Activated naive CD4-positive, alpha-beta T cell treated with anti-CD3 and anti-CD28 coated beads, Interleukin-2, amount 50 U/mL, for 24 hours (primary cell): ENCODE results near the gene PDZD8.
"Not testable (repeated sequence)": the region's sequence is repeated elsewhere in the genome, so short reads cannot be mapped to it uniquely, and the experiment has no call there.

Experiments
- H3K27ac Mint-ChIP-seq: one replicate; pipeline ENCODE4 v1.8.0; 2021; ENCODE audit warnings: mild to moderate bottlenecking, mixed read lengths
- H3K27me3 Mint-ChIP-seq: one replicate; pipeline ENCODE4 v1.8.0; 2021; ENCODE audit warnings: mixed read lengths
- H3K36me3 Mint-ChIP-seq: one replicate; pipeline ENCODE4 v1.8.0; 2021; ENCODE audit warnings: mixed read lengths
- H3K4me1 Mint-ChIP-seq: one replicate; pipeline ENCODE4 v1.8.0; 2021; ENCODE audit warnings: mixed read lengths
- H3K4me3 Mint-ChIP-seq: one replicate; pipeline ENCODE4 v1.8.0; 2021; ENCODE audit warnings: mild to moderate bottlenecking, mixed read lengths
- H3K9me3 Mint-ChIP-seq: one replicate; pipeline ENCODE4 v1.8.0; 2021; ENCODE audit warnings: mixed read lengths

PDZD8 gene

DNA sequence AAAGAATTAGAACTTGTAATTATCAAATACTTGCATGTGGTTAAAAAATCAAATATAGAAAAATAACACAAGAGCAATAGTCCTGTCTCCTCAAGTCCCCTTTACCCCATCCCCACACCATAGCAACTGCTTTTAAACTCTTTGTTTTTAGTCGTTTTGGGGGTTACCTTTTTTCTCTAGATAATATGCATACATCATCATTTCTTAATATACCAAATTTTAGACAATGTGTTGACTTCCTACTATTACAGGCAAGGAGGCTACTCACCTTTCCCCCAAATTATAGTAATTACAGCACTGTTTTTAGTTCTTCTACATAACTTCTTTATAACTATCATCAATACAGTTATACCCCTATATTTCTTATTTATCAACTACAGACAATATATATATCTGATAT is 77.0 kb downstream of the PDZD8 start:
- no peaks in the 10 kb centered on the region for H3K27me3 Mint-ChIP-seq
- peaks cover 28% of the 10 kb centered on the region for H3K4me1 Mint-ChIP-seq
- no peaks in the 10 kb centered on the region for H3K9me3 Mint-ChIP-seq
- H3K27ac Mint-ChIP-seq, result no peak overlapping the region
- no peak overlapping the region for H3K4me3 Mint-ChIP-seq
- H3K36me3 Mint-ChIP-seq, result peaks cover 27% of the 10 kb centered on the region

DNA sequence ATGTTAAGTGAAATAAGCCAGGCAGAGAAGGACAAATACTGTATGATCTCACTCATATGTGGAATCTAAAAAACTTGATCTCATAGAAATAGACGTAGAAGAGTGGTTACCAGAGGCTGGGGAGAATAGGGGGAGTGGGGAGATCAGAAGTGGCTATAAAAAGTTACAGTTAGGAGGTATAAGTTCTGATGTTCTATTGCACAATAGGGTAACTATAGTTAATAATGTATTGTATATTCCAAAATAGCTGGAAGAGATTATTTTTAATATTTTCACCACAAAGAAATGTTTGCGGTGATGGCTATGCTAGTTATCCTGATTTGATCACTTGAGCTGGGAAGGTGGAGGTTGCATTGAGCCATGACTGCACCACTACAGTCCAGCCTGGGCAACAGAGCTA is 80.5 kb downstream of the PDZD8 start:
- H3K4me3 Mint-ChIP-seq, result no peak overlapping the region
- H3K9me3 Mint-ChIP-seq, result no peaks in the 10 kb centered on the region
- no peaks in the 10 kb centered on the region for H3K27me3 Mint-ChIP-seq
- H3K36me3 Mint-ChIP-seq, result peaks cover 14% of the 10 kb centered on the region
- H3K27ac Mint-ChIP-seq, result no peak overlapping the region
- H3K4me1 Mint-ChIP-seq, result peaks cover 25% of the 10 kb centered on the region

DNA sequence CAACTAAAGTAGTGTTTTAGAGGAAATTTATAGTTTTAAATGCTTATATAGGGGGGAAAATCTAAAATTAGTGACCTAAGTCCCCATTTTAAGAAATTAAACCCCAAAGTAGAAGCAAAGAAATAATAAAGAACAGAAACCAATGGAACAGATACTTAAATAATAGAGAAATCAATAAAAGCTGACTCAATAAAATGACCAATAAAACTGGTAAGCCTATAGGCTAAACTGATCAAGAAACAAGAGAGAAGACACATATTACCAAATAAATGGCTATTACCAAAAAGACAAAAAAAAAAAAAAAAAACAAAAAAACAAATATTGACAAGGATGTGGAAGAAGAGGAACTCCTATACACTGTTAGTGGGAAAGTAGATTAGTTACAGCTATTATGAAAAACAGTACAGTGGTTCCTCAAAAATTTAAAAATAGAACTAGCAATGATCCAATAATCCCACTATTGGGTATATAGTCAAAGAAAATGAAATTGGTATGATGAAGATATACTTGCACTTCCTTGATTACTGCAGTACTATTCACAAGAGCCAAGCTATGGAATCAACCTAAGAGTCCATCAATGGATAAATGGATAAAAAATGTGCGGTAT is 81.1 kb downstream of the PDZD8 start:
- peaks cover 21% of the 10 kb centered on the region for H3K4me1 Mint-ChIP-seq
- peaks cover 10% of the 10 kb centered on the region for H3K36me3 Mint-ChIP-seq
- no peak overlapping the region for H3K4me3 Mint-ChIP-seq
- no peaks in the 10 kb centered on the region for H3K9me3 Mint-ChIP-seq
- H3K27ac Mint-ChIP-seq, result no peak overlapping the region
- H3K27me3 Mint-ChIP-seq, result no peaks in the 10 kb centered on the region

DNA sequence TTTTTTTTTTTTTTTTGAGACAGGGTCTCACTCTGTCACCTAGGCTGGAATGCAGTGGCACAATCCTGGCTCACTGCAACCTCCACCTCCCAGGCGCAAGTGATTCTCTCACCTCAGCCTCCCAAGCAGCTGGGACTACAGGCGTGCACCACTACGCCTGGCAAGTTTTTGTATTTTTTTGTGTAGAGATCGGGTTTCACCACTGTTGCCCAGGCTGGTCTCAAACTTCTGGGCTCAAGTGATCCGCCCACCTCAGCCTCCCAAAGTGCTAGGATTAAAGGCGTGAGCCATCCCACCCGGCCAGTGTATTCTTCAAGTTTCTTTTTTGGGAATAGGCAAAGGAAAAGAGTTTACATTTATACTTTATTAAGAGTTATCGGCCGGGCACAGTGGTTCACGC is 84.4 kb downstream of the PDZD8 start:
- H3K36me3 Mint-ChIP-seq, H3K4me3 Mint-ChIP-seq, H3K9me3 Mint-ChIP-seq, H3K27ac Mint-ChIP-seq, H3K27me3 Mint-ChIP-seq: not testable (repeated sequence)
- H3K4me1 Mint-ChIP-seq, result peaks cover 13% of the 10 kb centered on the region

DNA sequence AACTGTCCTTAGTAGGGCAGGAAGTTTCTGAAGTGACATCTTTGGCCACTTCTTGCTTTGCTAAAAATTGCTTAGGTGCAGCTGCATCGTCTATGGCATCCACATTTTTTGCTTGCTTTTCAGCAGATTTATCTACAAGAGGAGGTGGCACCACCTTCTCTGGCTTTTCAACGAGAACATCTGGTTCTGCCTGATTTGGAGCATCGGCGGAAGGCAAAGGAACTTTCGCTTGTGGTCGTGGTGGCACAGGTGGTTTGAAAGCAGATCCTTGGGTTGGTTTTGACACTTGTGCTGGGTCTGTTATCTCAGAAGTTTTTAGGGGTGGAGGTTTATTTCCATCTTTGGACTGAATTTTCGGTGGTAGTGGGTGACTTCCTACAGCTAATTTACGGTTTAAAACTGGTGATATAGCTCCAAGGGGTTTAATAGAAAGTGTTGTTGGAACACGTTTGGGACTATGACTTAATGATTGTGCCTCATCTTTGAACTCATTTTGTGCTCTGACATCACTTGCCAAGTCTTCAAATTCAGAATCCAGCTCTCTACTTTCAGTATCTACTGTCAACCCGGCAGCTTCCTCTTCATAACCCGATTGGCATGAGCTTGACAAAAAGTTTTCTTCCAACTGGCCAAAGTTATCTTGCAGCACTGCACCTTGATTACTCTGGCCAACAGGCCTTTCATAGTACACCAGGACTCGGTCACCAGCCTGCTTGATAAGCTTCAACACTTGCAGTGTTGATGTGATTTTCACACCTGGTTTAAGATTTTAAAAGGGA is 90.3 kb downstream of the PDZD8 start:
- Mint-ChIP-seq H3K4me1 (no peaks in the 10 kb centered on the region), H3K27ac (no peak overlapping the region), H3K9me3 (no peaks in the 10 kb centered on the region), H3K27me3 (no peaks in the 10 kb centered on the region), H3K36me3 (peaks cover 21% of the 10 kb centered on the region), H3K4me3 (no peak overlapping the region)

DNA sequence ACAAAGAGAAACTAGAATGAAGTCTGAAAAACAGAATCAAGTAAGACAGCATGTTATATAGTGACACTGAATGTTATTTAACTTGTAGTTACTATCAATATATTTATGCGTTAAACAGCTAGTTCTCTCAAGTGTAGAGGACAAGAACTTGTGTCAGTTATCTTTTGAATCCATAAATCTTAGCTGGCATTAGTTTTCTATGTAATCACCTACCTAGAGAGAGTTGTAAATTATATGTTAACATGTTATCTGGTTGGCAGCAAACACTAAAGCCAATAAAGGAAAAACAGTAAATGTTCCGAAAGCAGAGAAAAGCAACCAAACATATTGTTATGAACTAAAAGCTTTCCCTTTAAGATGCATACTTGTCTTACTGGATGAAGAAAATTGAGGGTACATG is 97.6 kb downstream of the PDZD8 start:
- peaks cover 2% of the 10 kb centered on the region for H3K36me3 Mint-ChIP-seq
- H3K4me3 Mint-ChIP-seq, result no peak overlapping the region
- no peaks in the 10 kb centered on the region for H3K9me3 Mint-ChIP-seq
- no peak overlapping the region for H3K27ac Mint-ChIP-seq
- H3K27me3 Mint-ChIP-seq, result no peaks in the 10 kb centered on the region
- no peaks in the 10 kb centered on the region for H3K4me1 Mint-ChIP-seq

DNA sequence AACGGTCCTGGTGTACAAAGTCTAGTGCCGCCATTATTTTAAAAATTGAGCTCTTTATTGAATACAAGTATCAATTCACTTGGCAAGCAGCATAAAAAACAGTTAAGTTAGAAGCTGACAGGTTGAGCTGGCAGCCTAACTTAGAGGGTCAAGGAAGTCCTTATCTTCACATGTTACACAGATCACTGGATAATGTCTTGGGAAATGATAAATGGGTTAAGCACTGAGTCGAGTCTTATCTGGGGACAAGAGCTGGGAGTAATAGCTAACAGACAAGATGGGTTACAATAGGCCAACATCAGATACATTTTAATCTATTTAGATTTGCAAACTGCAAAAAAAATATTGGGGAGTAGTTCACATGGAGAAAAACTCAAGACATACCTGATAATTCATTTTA is 100.1 kb downstream of the PDZD8 start:
- no peaks in the 10 kb centered on the region for H3K36me3 Mint-ChIP-seq
- H3K4me1 Mint-ChIP-seq, result no peaks in the 10 kb centered on the region

DNA sequence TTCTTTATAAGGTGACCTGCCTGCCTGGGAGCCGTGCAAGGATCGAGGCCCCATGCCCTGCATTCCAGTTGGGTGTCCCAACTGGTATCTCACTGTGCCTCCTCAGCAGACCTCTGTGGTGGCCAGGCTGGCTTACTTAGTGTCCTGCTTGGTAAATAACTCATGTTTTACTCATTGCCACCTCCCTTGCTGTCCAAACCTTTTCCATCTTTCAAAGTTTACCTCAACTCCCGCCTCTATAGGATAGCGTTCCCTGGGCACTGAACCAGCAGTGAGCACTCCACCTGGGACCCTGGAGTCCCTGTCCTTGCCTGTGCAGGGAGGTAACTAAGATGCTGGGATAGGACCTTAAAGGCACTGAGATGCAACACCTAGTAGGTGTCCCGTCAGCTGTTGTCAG is 100.7 kb downstream of the PDZD8 start:
- no peak overlapping the region for H3K27ac Mint-ChIP-seq
- no peaks in the 10 kb centered on the region for H3K9me3 Mint-ChIP-seq
- no peaks in the 10 kb centered on the region for H3K4me1 Mint-ChIP-seq
- H3K4me3 Mint-ChIP-seq, result no peak overlapping the region
- no peaks in the 10 kb centered on the region for H3K36me3 Mint-ChIP-seq
- no peaks in the 10 kb centered on the region for H3K27me3 Mint-ChIP-seq

More for the DNA sequence above, 100.1 kb downstream of the PDZD8 start:
- Mint-ChIP-seq H3K27ac (no peak overlapping the region), H3K4me3 (no peak overlapping the region), H3K27me3 (no peaks in the 10 kb centered on the region), H3K9me3 (no peaks in the 10 kb centered on the region)

DNA sequence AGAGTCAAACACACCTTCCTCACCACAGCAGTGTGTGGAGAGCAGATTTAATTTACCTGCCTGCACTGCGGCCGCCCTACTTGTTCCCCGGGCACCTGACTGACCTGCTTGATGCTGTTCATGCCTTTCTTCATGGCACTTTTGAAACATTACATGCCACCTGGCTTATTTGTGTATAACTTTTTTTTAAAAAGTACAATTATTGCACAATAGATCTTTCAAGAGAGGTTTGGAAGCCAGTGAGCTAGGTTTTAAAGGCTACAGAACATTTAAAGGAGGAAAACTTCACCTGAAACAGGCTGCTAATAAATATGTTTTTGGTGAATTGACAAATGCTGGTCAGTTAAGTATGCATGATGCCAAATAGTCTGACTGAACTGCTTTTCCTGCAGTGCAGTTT is 101.3 kb downstream of the PDZD8 start:
- Mint-ChIP-seq H3K36me3 (no peaks in the 10 kb centered on the region), H3K9me3 (no peaks in the 10 kb centered on the region), H3K27me3 (no peaks in the 10 kb centered on the region), H3K4me1 (no peaks in the 10 kb centered on the region), H3K27ac (no peak overlapping the region), H3K4me3 (no peak overlapping the region)

DNA sequence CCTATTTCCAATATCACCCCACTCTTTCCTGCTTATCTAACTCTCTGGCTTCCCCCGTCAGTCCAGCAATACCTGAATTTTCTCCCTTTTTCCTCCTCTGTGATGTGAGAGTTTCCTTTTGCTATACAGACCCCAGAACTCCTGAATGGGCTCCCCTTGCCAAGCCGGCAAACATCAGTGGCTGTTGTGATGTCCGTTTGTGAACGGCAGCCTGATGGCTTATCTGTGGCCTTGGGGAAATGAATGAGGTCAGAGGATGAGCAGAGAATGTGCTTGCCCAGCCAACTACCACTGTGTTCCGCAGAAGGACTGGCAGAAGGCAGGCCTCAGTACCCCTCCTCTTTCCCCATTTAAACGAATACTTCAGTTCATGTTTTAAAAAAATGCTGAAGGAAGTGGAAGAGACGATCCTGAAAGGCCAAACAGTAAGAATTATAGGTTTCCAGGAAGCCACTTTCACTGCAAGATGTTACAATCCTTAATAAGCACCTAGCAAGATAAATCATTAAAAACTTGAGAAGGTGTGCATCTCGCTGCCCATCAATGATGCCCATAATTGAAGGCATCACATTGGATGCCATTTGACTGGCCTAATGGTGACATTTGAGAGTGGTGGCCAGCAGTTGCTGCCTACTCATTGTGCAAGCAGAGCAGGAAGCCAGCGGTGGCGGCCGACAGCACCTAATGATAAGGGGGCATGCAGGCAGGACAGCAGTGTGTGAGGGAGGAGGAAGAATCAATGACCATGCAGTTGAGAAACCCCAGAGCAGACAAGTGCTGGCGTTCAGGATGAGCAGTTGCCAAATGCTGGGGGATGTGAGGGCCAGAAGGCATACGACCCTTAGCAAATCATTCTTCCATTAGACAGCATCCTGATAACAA is 102.8 kb downstream of the PDZD8 start:
- H3K27me3 Mint-ChIP-seq, result no peaks in the 10 kb centered on the region
- H3K9me3 Mint-ChIP-seq, result no peaks in the 10 kb centered on the region
- no peak overlapping the region for H3K27ac Mint-ChIP-seq
- no peak overlapping the region for H3K4me3 Mint-ChIP-seq
- no peaks in the 10 kb centered on the region for H3K36me3 Mint-ChIP-seq
- no peaks in the 10 kb centered on the region for H3K4me1 Mint-ChIP-seq

DNA sequence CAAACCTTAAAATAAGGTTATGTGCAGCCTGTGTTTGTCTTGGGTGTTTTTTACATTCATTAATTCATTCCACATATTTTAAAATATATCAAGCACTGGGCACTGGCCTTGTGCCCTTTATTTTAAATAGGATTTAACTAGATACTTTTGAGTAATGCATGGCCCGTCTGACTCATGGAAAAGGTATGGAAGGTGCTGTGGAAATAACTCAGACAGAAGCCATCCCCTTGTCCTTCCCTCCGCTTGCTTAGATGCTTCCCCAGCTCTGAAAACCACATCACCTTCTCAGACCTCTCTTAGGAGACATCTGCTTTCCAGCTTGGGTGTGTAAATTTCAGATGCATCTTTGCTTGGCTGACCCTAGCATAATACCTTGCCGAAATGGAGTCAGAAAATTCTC is 103.8 kb downstream of the PDZD8 start:
- Mint-ChIP-seq H3K36me3 (no peaks in the 10 kb centered on the region), H3K27me3 (no peaks in the 10 kb centered on the region), H3K27ac (no peak overlapping the region), H3K4me3 (no peak overlapping the region), H3K4me1 (no peaks in the 10 kb centered on the region), H3K9me3 (no peaks in the 10 kb centered on the region)

DNA sequence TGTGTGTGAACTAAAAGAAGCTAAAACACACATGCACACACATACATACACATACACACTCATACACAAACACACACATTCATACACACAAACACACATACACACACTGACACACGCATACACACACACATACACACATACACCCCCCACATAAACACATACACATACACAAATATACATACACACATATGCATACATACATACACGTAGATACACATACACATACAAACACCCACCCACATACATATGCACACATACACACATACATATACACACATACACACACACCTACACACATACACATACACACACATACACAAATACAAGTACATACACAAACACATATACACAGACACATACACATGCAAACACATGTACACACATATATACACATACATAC is 106.3 kb downstream of the PDZD8 start:
- H3K27me3 Mint-ChIP-seq, result peaks cover 5% of the 10 kb centered on the region
- H3K9me3 Mint-ChIP-seq, result no peaks in the 10 kb centered on the region
- no peak overlapping the region for H3K4me3 Mint-ChIP-seq

DNA sequence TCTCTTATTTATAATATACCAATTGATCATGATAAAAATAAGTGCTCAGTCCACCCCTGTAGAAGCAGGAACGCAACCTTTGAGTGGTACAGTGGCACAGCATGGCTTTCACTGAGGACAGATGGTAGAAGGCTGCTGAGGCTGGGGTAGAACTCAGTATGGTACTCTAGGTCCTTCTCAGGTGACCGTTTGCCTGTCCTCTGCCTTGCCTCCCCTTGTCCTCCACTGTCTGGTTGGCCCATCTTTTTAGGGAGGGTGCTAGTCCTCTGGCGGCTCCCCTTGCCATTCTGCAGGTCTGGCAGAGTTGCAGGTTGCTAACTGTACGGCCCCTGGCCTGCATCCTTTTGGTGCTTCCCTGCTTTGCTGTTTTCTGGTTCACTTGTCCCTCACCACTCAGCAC is 107.0 kb downstream of the PDZD8 start:
- Mint-ChIP-seq H3K27me3 (peaks cover 5% of the 10 kb centered on the region), H3K27ac (no peak overlapping the region), H3K9me3 (no peaks in the 10 kb centered on the region), H3K36me3 (no peaks in the 10 kb centered on the region), H3K4me3 (no peak overlapping the region), H3K4me1 (no peaks in the 10 kb centered on the region)

More for the DNA sequence above, 106.3 kb downstream of the PDZD8 start:
- Mint-ChIP-seq H3K4me1 (no peaks in the 10 kb centered on the region), H3K27ac (no peak overlapping the region), H3K36me3 (no peaks in the 10 kb centered on the region)

DNA sequence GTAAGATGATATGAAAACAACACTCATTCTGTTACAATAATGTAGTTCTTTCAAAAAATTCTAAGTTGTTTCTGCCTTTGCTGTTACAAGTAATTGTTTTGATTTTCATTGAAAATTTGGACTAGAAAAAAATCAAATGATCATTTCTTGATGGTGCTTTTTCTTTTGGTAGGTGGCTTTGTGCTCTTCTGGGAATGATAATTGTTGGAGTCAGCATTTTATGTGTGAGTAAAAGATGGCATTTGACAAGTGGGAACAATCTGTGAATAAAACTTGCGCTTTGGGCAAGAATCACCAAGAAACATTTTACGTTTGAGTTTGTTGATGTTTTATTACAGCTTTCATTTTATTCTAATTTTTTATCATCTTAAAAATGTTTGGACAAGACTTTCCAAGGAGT is 108.4 kb downstream of the PDZD8 start:
- no peak overlapping the region for H3K27ac Mint-ChIP-seq
- H3K36me3 Mint-ChIP-seq, result no peaks in the 10 kb centered on the region
- no peaks in the 10 kb centered on the region for H3K9me3 Mint-ChIP-seq
- H3K27me3 Mint-ChIP-seq, result peaks cover 10% of the 10 kb centered on the region
- no peaks in the 10 kb centered on the region for H3K4me1 Mint-ChIP-seq
- H3K4me3 Mint-ChIP-seq, result no peak overlapping the region

DNA sequence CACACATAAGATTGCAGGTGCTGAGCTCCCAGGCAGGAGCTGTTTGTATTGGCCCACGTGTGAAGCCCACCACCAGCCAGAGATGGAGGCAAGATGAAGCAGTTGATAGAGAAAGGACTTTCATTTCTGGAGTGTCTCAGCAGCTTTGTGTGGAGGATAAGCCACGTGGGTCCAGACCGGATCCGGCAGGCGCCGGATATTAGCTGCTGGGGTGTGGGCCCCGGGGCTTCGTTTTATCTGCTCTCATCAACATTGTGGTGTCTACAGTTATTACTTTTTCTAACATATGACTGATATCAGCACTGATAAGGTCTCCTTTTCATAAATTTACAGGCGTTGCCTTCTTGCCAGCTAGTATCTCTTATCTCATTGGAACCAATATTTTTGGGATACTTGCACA is 108.8 kb downstream of the PDZD8 start:
- Mint-ChIP-seq H3K4me3 (no peak overlapping the region), H3K36me3 (no peaks in the 10 kb centered on the region), H3K27me3 (peaks cover 12% of the 10 kb centered on the region), H3K4me1 (no peaks in the 10 kb centered on the region), H3K9me3 (no peaks in the 10 kb centered on the region), H3K27ac (no peak overlapping the region)

DNA sequence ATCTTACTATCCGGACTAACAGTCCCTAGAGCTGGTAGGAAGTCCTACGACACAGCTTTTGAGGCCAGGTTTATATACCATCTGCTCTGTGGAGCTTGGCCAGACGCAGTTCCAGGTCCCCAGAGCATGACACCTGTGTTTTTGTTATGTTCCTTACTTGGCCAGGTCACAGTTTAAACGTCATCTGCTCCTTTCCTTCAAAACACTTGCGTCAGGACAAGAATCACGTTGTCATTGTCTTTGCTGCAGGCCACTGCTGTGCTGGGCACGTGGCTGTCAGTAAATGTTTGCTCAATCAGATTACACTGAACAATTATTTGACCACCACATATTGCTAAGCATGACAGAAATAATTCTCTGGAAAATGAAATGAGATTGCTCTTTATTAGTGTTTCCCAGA is 110.5 kb downstream of the PDZD8 start:
- Mint-ChIP-seq H3K36me3 (no peaks in the 10 kb centered on the region), H3K4me1 (peaks cover 5% of the 10 kb centered on the region), H3K9me3 (no peaks in the 10 kb centered on the region), H3K27ac (no peak overlapping the region), H3K27me3 (peaks cover 18% of the 10 kb centered on the region), H3K4me3 (no peak overlapping the region)
